HG03066 (cell line): ENCODE measurements around the gene PLCB1.
"Not testable (repeated sequence)": the region's sequence is repeated elsewhere in the genome, so short reads cannot be mapped to it uniquely, and the experiment has no call there.

ENCODE experiments used
- ATAC-seq: cut with Tn5 transposase; IDR thresholded peaks from one replicate; pipeline ENCODE4 v1.9.1; 2021; ENCODE audit warnings: low read depth; ENCODE audit not compliant: unreplicated experiment

The PLCB1 gene

DNA sequence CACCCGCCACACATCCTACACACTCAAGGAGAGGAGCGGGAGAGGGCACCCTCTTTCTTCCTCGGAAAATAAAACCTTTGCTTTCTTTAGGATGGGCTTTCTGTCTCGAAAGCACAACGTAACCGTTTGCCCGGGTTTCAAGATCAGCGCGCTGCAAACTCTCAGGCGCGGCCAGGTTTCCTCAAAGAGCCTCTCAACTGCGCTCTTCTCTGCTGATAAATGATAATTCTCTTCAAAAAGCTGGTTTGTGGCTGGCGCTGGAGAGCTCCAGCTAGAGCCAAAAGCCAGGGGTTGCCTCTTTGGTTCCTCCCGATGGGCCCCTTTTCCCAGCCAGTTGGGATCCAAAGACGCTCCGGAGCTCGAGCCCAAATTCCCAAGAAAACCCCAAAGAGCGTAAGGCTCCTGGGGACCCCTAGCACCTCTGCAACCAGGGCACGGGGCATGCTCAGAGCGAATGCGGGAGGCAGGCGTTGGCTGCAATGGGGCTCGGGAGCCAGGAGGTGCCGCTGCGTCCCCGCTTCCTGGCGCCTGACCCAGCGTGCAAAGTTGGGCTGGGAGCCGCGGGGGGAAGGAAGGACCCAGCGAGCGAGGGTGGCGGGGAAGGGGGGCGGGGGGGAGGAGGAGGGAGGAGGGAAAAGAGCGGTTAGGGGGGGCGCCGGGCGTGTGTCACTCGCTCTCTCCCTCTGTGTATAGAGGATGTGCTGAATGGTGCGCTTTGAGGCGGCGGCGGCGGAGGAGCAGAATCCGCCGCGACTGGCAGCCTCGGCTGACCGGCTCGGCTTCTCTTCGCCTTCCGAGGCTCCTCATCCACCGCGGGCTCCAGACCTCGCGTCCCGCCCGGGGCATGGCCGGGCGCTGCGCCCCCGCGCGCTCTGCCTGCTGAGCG, at the start of gene PLCB1:
TSS of gene PLCB1 (plus strand) at position 669 of the 886 bp plus-strand sequence. CDS start 386 bp downstream, outside the sequence.
- peak; percentile 90 for ATAC-seq

DNA sequence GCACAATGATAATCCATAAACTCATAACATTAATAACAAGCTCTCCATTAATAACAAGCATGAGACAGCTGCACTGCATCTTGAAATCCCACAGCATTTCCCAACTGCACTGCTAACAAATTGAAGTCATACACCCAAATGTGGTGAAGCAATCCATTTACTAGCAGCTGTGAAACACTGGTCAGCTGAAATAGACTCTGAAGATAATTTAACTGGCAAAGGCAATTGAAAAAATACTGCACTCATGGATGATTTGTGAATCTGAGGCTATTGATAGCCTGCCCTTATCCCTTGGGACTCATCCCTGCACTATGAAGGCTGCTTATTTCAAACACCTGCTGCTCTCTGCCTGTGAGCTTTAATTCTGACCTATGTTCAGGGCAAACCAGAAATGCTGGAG, 49.1 kb upstream of the PLCB1 start:
- no peak for ATAC-seq

DNA sequence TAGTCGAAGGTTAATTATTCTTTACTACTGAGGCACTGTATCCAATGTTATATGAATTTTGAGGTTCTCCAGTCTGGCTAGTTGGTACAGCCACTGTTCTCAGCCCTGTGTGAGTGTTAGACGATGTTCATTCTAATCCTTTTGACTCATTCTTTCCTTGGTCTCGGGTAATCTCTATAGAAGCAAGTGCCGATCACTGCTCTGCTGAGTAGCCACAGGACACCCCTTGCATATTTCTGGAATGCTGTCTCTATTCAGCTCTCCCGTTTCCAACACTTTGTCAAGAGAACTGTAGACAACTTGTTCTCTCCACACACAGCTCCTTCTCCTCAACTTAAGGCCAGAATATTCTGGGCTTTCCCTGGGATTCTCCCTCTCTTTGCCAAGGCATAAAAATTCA, 42.4 kb upstream of the PLCB1 start:
- ATAC-seq: no peak

DNA sequence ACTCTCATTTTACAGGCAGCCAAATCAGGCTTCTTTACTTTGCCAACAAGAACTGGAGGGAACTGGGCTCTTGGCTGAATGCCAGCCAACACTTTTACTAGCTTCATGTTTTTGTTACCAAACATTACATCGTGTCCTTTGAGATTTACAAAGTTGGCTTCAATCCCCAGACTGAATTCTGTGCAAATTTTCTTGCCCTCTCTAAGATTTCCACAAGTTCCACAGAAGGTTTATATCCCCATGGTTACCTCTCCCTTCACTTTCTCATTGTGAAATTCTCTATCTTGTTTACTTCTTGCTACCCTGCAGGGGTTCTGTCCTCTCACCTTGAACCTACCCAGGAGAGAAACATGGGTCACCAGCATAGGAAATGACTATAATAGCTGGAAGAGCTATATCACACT, 37.6 kb upstream of the PLCB1 start:
- no peak for ATAC-seq

DNA sequence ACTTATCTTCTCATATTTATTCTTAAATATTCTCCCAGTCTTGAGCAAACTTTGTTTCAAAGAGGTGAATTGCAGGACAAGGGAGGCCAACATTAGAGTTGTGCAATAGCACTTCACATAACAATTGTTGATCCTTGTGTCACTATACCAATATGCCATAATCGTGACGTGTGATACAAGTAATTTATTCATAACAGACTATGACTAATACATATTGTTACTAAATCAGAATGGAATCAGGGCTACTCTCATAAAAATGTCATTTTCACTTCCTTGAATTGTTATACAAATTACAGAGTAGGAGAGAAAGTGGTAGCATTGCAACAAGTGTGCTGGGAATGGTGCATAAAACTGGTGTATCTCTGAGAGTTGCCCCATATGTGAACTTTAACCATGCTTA, 37.2 kb upstream of the PLCB1 start:
- no peak for ATAC-seq

DNA sequence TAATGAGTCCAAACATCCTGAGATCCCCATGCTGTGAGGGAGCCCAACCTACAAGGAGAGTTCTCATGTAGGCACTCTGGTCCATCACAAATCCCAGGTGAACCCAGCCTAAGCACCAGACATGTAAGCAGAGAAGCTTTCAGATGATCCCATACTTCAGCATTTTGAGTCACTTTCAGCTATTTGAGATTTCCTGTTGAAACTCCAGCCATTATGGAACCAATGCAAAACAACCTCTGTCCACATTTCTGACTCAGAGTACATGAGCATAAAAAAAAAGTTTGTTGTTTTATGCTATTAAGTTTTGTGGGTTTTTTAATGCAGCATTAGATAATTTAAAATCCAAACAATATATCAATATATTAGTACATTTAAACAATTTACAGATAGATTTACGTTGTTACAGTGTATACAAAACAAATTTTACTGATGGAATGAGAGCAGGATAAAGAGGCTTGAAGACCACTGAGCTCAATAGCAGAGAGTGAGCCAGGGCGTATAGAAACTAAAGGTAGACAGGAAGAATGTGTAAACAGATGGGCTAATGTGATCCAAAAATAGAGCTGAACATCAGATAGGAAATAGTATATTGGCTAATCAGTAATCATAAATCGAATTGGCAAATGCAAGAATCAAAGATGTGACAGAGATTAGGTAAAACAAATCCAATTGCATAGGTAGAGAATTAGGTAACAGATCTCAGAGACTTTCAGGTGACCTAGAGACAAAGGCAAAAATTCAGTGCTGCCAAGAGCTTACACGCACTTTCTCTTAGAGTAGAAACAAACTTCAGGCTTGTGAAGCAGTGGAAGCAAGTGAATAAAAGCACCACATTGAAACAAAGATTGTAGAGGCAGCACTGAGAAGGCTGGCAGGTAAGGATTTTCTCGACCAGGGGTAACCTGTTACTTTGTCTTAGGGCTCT, 36.2 kb upstream of the PLCB1 start:
- ATAC-seq: no peak

DNA sequence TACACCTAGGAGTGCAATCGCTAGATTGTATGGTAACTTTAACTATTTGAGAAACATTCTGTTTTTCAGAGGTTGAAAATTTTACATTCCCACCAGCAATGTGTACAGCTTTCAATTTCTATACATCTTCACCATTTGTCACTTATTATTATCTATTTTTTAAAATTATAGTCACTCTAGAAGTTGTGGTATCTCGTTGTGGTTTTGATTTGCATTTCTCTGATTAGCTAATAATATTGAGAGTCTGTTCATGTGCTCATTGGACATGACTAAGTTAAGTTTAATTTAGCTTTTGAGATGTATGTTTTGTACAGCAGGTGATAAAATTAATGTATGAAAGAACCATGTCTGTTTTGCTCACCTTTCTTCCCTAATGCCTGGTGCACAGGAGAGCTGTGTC, 34.8 kb upstream of the PLCB1 start:
- ATAC-seq: no peak

DNA sequence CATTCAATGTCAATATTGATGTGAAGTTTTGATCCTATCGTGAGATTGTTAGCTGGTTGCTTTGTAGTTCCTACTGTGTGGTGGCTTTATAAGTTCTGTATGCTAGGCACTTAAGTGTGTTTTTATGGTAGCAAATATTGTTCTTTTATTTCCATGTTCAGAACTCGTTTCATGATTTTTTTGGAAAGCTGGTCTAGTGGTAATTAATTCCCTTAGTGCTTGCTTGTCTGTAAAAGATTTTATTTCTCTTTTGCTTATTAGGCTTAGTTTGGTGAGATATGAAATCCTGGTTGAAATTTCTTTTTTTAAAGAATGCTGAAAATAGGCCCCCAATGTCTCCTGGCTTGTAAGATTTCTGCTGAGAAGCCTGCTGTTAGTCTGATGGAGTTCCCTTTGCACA, 27.8 kb upstream of the PLCB1 start:
- ATAC-seq: no peak

DNA sequence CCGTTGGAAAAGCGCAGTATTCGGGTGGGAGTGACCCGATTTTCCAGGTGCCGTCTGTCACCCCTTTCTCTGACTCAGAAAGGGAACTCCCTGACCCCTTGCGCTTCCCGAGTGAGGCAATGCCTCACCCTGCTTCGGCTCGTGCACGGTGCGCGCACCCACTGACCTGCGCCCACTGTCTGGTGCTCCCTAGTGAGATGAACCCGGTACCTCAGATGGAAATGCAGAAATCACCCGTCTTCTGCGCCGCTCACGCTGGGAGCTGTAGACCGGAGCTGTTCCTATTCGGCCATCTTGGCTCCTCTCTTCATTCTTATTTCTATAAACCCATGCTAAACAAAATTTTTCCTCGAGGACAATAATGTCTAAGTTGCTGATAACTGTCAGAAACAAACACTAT, 17.5 kb upstream of the PLCB1 start:
- ATAC-seq: not testable (repeated sequence)

DNA sequence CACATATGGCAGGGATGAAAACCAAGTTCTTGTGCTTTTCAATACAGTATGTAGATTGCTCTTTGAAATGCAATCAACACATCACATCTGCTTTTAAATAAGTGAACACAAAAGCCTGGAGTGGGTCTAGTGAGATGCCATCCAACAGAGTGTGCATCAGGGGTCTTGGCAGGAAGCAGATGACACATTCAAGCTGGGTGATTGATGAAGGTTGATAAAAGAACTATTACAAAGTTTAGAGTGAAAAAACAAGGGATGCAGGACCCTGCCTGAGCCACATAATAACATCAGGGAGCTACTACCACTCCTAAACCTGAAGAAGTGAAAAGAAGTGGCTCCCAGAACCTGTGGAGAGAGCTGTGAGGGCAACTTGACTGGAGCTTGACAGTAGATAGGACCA, 16.6 kb upstream of the PLCB1 start:
- ATAC-seq: no peak

DNA sequence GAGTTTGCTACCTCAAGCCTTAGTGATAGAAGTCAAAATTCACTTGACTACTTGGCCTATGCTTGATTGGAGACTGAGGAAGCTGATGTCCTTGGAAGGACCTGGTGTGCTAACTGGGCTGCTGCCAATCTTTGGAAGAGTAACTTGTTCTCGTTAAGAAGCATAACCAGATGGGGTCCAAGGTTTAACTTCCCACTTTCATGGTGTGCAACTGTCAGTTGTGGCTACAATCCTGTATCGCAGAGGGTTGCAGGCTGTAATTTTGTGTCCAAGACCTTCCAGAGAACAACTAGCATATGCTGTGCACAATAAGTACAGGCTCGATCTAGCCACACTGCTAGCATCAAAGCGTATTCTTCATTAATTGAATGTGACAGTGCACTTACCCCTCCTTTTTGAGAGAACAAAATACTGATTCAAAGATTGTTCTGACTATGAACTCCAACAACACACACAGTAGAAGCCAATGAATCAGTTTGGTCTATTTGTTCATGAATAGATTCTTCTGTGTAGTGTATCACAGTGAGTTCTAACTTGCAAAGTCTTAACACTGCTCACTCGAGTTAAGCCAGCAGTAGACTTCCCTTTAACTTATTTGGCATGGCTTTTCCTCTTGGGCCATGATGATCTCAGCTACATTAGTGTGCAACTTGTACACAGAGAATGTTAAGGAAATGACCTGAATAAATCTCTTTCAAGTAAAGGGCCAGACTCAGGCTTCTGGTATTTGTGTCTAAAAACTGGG, 15.8 kb upstream of the PLCB1 start:
- ATAC-seq: no peak

DNA sequence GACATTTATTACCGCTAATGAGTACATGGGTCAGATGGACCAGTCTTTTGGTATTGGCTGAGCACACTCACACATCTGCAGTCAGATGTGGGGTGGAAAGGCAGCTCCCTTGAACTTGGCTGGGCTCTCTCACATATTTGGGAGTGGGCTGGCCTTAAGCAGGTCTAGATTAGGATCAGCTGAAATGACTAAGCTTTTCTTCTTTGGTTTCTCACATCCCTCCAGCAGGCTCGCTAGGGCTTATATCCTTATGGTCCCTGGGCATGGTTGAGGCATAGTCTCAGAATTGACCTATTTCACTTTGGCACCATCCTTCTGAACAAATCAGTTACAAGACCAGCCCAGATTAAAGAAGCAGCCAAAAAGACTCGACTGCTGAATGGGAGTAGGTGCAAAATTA, 14.4 kb upstream of the PLCB1 start:
- no peak for ATAC-seq

DNA sequence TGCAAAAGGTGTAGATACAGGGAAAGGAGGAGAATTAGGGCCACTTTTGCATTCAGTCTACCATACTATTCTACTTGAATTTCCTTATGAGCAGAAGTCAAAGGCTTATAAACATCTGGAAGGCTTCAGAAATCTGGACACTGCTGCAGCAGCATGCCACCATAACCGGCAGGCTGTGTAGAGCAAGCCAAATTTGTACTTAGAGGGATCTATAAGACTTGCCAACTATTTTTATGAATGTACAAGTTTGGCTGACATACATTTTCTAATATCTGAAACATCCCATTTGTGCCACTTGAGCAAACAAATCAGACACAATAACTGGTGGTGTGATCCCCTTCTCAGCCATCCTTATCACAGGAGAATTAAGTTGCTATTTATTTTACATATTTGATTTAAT, 14.0 kb upstream of the PLCB1 start:
- ATAC-seq: no peak

DNA sequence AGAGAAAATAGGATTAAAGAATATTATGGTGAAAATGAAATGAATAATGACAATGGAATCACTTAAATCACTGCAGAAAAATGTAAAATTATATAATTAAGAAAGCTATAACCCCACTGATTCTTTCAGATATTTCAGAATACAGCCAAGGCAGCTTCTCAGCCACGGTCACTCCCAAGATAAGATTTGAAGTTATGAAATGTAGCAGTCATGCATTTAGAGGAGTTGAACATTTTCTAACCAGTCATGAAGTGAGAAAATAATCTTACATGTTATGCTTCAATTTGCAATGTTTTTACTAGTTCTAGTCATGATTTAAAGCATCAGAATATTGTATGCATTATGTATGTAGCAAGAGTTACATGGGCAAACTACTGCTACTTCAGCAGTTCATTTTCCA, 13.3 kb upstream of the PLCB1 start:
- no peak for ATAC-seq

DNA sequence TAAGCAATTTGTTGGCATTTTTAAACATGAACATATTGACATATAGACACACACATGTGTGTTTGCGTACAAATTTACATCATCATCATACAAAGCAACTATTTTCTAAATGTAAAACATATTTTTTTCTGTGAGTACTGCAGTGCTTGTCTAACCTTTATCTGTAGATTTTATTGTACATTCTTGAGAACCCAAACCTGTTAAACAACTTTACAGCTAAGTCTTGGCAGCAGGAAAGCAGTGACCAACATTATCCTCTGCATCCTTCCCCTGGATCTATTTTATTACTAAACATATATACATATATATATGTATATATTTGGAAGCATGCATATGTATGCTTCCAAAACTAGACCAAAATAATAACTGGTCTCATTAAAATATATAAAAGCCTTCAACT, 10.4 kb upstream of the PLCB1 start:
- no peak for ATAC-seq

DNA sequence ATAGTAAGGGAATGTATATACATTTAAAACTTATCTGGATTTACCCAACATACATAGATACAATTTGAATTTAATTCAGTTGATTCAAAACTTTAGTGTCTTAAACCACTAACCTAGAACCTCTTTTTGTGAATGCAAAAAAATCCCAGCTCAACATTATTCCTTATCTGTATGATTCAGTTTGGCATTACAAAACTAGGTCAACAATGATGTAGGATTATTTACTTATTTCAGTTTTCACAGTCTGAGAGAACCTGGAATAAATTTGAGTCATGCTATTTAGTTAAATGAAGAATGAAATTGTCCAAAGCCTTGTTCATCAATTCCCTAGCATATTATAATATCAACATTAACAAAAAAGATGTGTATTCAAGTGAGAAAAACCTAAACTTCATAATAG, 7.4 kb upstream of the PLCB1 start:
- no peak for ATAC-seq

DNA sequence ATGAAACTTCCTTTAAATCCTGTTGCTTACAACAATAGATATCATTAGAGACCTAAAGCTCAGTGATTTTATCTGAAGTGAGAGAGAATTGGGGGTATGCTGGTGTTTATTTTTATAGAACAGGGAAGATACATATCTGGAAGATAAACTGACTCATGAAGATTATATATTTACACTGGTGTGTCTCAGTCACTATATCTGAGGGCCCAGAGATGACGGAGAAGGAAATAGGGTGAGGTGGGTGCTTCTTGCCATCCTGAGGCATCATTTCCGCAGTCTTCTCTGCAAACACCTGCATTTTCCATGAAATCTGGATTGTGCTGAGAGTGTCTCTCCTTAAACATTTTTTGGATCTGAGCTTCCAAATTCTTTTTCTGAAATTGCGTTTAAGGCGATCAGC, 5.9 kb upstream of the PLCB1 start:
- no peak for ATAC-seq

DNA sequence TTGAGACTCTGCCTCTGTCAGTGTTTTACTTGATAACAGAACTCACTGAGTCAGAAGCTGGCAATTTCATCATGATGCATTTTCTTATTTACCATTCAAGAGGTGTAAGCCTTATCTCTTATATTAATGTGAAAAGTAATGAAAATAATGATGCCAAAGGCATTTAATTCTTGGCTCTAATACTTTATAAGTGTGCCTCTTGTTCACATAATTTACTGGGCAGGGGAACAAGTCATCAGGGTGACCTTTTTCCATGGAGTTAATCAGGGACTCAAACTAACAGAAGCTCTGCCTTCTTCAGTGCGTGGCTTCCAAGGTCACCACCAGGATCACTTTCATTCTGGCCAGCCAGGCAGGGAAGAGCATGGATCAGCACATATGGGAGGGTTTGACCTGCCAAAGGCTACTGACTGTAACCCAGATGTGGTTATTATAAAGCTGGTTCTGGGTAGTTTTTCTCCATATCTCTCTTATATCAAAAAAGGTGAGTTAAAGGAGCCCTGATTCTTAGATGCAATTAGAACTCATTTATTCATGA, 5.2 kb upstream of the PLCB1 start:
- ATAC-seq: no peak

DNA sequence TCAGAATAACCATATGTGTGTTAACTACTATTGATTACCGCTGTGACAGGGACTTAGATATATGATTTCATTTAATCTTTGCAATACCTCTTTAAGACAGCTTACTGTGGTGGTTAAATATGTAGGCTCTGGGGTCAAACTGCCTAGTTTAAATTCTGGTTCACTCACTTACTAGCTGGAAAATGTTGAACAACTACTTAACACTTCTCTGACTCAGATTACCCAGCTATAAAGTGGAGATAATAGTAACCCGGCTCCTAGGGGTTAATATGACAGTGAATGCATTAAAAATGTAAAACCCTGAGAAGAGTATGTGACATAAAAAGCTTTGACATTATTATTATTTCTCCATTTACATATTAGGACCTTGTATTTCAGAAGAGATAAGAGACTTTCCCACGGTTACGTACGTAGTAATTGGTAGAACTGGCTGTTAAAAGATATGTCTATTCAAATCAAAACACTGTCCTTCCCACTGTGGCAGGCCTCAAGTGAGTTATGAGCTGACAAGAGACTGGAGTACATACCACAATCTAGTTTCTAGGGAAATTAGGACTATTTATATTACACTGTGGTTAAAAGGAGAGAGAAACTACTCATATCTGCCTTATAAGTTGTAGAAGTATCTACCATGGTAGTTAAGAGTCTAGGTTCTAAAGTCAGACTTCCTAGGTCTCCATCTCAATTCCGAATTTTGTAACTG, 4.4 kb upstream of the PLCB1 start:
- no peak for ATAC-seq
